A673 (cell line): ENCODE results near the gene ZNF169. TPM values are rescaled to one million over a fixed set of nuclear protein-coding genes. Genes with fewer than 3 reads are reported as not detected.
"Not testable (repeated sequence)": the region's sequence is repeated elsewhere in the genome, so short reads cannot be mapped to it uniquely, and the experiment has no call there.

Source experiments
- BruUV-seq: library from RNA; stranded (reverse); fragments of 400-500 nt; replicated peaks from 2 replicates; lab custom pipeline; 2021; lab: Mats Ljungman, UMichigan
- CTCF ChIA-PET: fragments of 300-600 bp; sonication (Branson Sonifier 250); formaldehyde crosslinking; loops from one replicate; lab custom pipeline; 2022; ENCODE audit warnings: antibody characterized with exemption; lab: Charles Lee
- POLR2A ChIA-PET: fragments of 300-600 bp; sonication (Branson Sonifier 250); formaldehyde crosslinking; loops from one replicate; lab custom pipeline; 2022; ENCODE audit warnings: antibody characterized with exemption; ENCODE audit not compliant: low non-redundant PET; lab: Charles Lee
- DNase-seq: peaks from one replicate; pipeline ENCODE4 v3.0.0-alpha.2; 2015; ENCODE audit warnings: low spot score
- H3K27ac ChIP-seq: fragments of 200-600 bp; sonication (generic); 2 replicates; pipeline ENCODE4 v1.5.1; 2016; ENCODE audit warnings: mixed run types, low read depth, mild to moderate bottlenecking, mixed read lengths, antibody characterized with exemption, low read length; ENCODE audit not compliant: poor library complexity, severe bottlenecking
- H3K27me3 ChIP-seq: fragments of 200-600 bp; sonication (generic); replicated peaks from 2 replicates; pipeline ENCODE4 v1.6.1; 2017; ENCODE audit warnings: mixed run types, low read depth, mild to moderate bottlenecking, mixed read lengths, antibody characterized with exemption, low read length; ENCODE audit not compliant: insufficient read depth, poor library complexity
- H3K36me3 ChIP-seq: fragments of 200-600 bp; sonication (generic); 2 replicates; pipeline ENCODE4 v1.6.1; 2016; ENCODE audit warnings: mixed run types, mild to moderate bottlenecking, mixed read lengths, antibody characterized with exemption, low read length; ENCODE audit not compliant: insufficient read depth, poor library complexity, severe bottlenecking
- H3K4me1 ChIP-seq: fragments of 200-600 bp; sonication (generic); 2 replicates; pipeline ENCODE4 v1.6.1; 2017; ENCODE audit warnings: mixed run types, mild to moderate bottlenecking, mixed read lengths, antibody characterized with exemption, low read length; ENCODE audit not compliant: insufficient read depth, poor library complexity, severe bottlenecking
- H3K4me3 ChIP-seq: fragments of 200-600 bp; sonication (generic); 2 replicates; pipeline ENCODE4 v1.5.1; 2016; ENCODE audit warnings: low read depth, mixed run types, mild to moderate bottlenecking, mixed read lengths, low read length; ENCODE audit not compliant: poor library complexity, severe bottlenecking
- H3K9me3 ChIP-seq: fragments of 200-600 bp; sonication (generic); 2 replicates; pipeline ENCODE4 v1.6.1; 2016; ENCODE audit warnings: mixed run types, low read depth, mild to moderate bottlenecking, mixed read lengths, antibody characterized with exemption, low read length; ENCODE audit not compliant: poor library complexity, severe bottlenecking
- CTCF ChIP-seq: fragments of 300-800, 200-600 bp; sonication (generic); conservative IDR thresholded peaks from 2 replicates; pipeline ENCODE4 v1.5.1; 2017; ENCODE audit warnings: low read depth, mild to moderate bottlenecking, antibody characterized with exemption, low read length, moderate library complexity, mixed read lengths
- EZH2 ChIP-seq: fragments of 200-600 bp; sonication (generic); IDR thresholded peaks from 2 replicates; pipeline ENCODE4 v1.6.1; 2017; ENCODE audit warnings: borderline replicate concordance, low read depth, mild to moderate bottlenecking, mixed read lengths, antibody characterized with exemption, low read length; ENCODE audit not compliant: poor library complexity, severe bottlenecking
- intact Hi-C: fragments of 100-400 bp; cut with micrococcal nuclease; formaldehyde crosslinking; loops from one replicate; pipeline ENCODE4 v1.10.0; 2022; ENCODE audit not compliant: unreplicated experiment
- total RNA-seq: library from RNA; stranded (reverse); gene quantifications from 2 replicates; pipeline ENCODE4 v1.2.3, GENCODE V29; 2021

Gene ZNF169
- total RNA-seq, 1 experiment from 2014 or later: 4.2 TPM

- Histone ChIP-seq H3K36me3 (no peaks in the 10 kb centered on the region), H3K27me3 (no peaks in the 10 kb centered on the region), H3K27ac (no peak overlapping the region), H3K9me3 (no peaks in the 10 kb centered on the region), H3K4me1 (no peaks in the 10 kb centered on the region), H3K4me3 (no peak overlapping the region)
- no TSS peak for BruUV-seq
- TF ChIP-seq CTCF: no peak
- no peak for TF ChIP-seq EZH2
- CTCF ChIA-PET: no interaction called here
- intact Hi-C loops: no loop called here
- no peak for DNase-seq
- POLR2A ChIA-PET: no interaction called here
These were observed 30.5 kb upstream of the ZNF169 start for GRCh38 chr9:94228616-94229015.

- no peaks in the 10 kb centered on the region for H3K36me3 ChIP-seq
- TF ChIP-seq EZH2 (no peak), CTCF (no peak)
- H3K4me1 ChIP-seq: no peaks in the 10 kb centered on the region
- no peak overlapping the region for H3K4me3 ChIP-seq
- no peaks in the 10 kb centered on the region for H3K27me3 ChIP-seq
- ChIA-PET CTCF (no interaction called here), POLR2A (no interaction called here)
- intact Hi-C loops: no loop called here
- H3K9me3 ChIP-seq: no peaks in the 10 kb centered on the region
- no peak overlapping the region for H3K27ac ChIP-seq
- DNase-seq: no peak
- BruUV-seq: no TSS peak
These were observed 26.7 kb upstream of the ZNF169 start for GRCh38 chr9:94232428-94232827.

GRCh38 chr9:94241098-94241497, 18.0 kb upstream of the ZNF169 start:
- H3K27ac ChIP-seq, H3K4me3 ChIP-seq, intact Hi-C loops, CTCF ChIA-PET, DNase-seq, H3K4me1 ChIP-seq, H3K36me3 ChIP-seq, BruUV-seq, H3K9me3 ChIP-seq, H3K27me3 ChIP-seq, POLR2A ChIA-PET: not testable (repeated sequence)

- intact Hi-C loops: no loop called here
- BruUV-seq: no TSS peak
- no peak for TF ChIP-seq CTCF
- no peak for TF ChIP-seq EZH2
- no peaks in the 10 kb centered on the region for H3K9me3 ChIP-seq
- no peak overlapping the region for H3K4me3 ChIP-seq
- no peak overlapping the region for H3K27ac ChIP-seq
- no peaks in the 10 kb centered on the region for H3K4me1 ChIP-seq
- no peak for DNase-seq
- CTCF ChIA-PET: no interaction called here
- POLR2A ChIA-PET: no interaction called here
- no peaks in the 10 kb centered on the region for H3K36me3 ChIP-seq
- H3K27me3 ChIP-seq: no peaks in the 10 kb centered on the region
These were observed 13.4 kb upstream of the ZNF169 start for GRCh38 chr9:94245651-94246050.
